OCI-LY1 (cell line): ENCODE data around the gene CCDC57.

ENCODE experiments used
- EZH2 ChIP-seq: fragments of 200-600 bp; sonication (generic), shearing (Covaris generic); IDR thresholded peaks from 2 replicates; pipeline ENCODE4 v1.8.0; 2017; ENCODE audit warnings: borderline replicate concordance, mixed run types, mild to moderate bottlenecking, antibody characterized with exemption, low read length, moderate library complexity, mixed read lengths
- TF ChIP-seq, protein P1 (sequence below): fragments of 200-600 bp; sonication (generic), shearing (Covaris generic); IDR thresholded peaks from 2 replicates; pipeline ENCODE4 v1.5.1; 2017; ENCODE audit warnings: mild to moderate bottlenecking, antibody characterized with exemption, low read length, moderate library complexity, mixed read lengths

DNA sequence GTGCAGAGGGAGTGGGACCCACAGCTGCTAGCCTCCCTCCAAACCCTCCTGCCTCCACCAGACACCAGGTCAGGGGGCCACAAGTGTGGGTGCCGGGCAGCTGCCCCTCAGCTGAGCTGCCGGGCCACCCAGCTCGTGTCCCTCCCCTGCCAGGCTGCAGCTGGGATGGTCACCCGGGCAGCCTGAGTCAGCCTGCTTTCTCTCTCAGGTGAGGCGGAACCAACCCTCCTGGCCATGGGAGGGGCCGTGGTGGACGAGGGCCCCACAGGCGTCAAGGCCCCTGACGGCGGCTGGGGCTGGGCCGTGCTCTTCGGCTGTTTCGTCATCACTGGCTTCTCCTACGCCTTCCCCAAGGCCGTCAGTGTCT lies 23.1 kb upstream of the CCDC57 start:
- TF ChIP-seq, protein P1, sequence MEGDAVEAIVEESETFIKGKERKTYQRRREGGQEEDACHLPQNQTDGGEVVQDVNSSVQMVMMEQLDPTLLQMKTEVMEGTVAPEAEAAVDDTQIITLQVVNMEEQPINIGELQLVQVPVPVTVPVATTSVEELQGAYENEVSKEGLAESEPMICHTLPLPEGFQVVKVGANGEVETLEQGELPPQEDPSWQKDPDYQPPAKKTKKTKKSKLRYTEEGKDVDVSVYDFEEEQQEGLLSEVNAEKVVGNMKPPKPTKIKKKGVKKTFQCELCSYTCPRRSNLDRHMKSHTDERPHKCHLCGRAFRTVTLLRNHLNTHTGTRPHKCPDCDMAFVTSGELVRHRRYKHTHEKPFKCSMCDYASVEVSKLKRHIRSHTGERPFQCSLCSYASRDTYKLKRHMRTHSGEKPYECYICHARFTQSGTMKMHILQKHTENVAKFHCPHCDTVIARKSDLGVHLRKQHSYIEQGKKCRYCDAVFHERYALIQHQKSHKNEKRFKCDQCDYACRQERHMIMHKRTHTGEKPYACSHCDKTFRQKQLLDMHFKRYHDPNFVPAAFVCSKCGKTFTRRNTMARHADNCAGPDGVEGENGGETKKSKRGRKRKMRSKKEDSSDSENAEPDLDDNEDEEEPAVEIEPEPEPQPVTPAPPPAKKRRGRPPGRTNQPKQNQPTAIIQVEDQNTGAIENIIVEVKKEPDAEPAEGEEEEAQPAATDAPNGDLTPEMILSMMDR, result no peak
- no peak for TF ChIP-seq EZH2
